HEK293 (cell line): Measurements from ENCODE around the gene TMEM134.

ENCODE experiments used
- CTCF ChIA-PET: fragments of 350-600 bp; formaldehyde crosslinking; extraction: SDS; loops from one replicate; lab custom pipeline; 2021; ENCODE audit warnings: antibody characterized with exemption; lab: Yijun Ruan, JAX
- POLR2A ChIA-PET: fragments of 300-600 bp; formaldehyde crosslinking; extraction: SDS; loops from one replicate; lab custom pipeline; 2020; ENCODE audit warnings: antibody characterized with exemption, inconsistent platforms; lab: Yijun Ruan, JAX
- H3K27ac ChIP-seq: fragments of 200-500 bp; sonication (Bioruptor generic); 2 replicates; pipeline ENCODE4 v1.5.1; 2014; ENCODE audit warnings: low read depth, low read length, control low read depth, inconsistent platforms; ENCODE audit errors: extremely low read depth
- H3K36me3 ChIP-seq, 2 experiments: fragments of 200-500 bp in 1 of 2; sonication (Bioruptor generic) in 1 of 2; 1 replicate in 1 of 2; 2 replicates in 1 of 2; pipeline ENCODE4 v1.5.1; 2014 to 2017; ENCODE audit warnings: inconsistent platforms in 2 of 2, low read length in 2 of 2; ENCODE audit not compliant: control insufficient read depth in 2 of 2, insufficient read depth in 1 of 2
- H3K4me1 ChIP-seq: fragments of 200-500 bp; sonication (Bioruptor generic); 2 replicates; pipeline ENCODE4 v1.5.1; 2014; ENCODE audit warnings: mild to moderate bottlenecking, low read length, inconsistent platforms; ENCODE audit not compliant: control insufficient read depth, insufficient read depth
- H3K4me3 ChIP-seq: 2 replicates; pipeline ENCODE4 v1.5.1; 2011; ENCODE audit warnings: low read depth, mild to moderate bottlenecking, control low read depth, low read length, moderate library complexity
- H3K9me3 ChIP-seq: fragments of 200-500 bp; sonication (Bioruptor generic); 2 replicates; pipeline ENCODE4 v1.5.1; 2014; ENCODE audit warnings: low read depth, low read length, inconsistent platforms; ENCODE audit not compliant: control insufficient read depth, insufficient read depth
- BCL11A ChIP-seq: fragments of 450-650 bp; formaldehyde crosslinking; IDR thresholded peaks from 2 replicates; pipeline ENCODE4 v1.5.1; 2016; ENCODE audit warnings: low read depth, missing biosample characterization, missing genetic modification characterization
- GLI4 ChIP-seq: fragments of 450-650 bp; formaldehyde crosslinking; IDR thresholded peaks from 2 replicates; pipeline ENCODE4 v1.5.1; 2016; ENCODE audit warnings: missing biosample characterization, missing genetic modification characterization
- GLIS1 ChIP-seq: fragments of 450-650 bp; formaldehyde crosslinking; IDR thresholded peaks from 2 replicates; pipeline ENCODE4 v1.5.1; 2016; ENCODE audit warnings: missing biosample characterization, missing genetic modification characterization
- INSM2 ChIP-seq: fragments of 450-650 bp; formaldehyde crosslinking; IDR thresholded peaks from 2 replicates; pipeline ENCODE4 v1.5.1; 2016; ENCODE audit warnings: missing biosample characterization, missing genetic modification characterization
- KLF16 ChIP-seq: fragments of 450-650 bp; formaldehyde crosslinking; IDR thresholded peaks from 2 replicates; pipeline ENCODE4 v1.5.1; 2017; ENCODE audit warnings: missing biosample characterization, missing genetic modification characterization
- MZF1 ChIP-seq: fragments of 450-650 bp; formaldehyde crosslinking; IDR thresholded peaks from 2 replicates; pipeline ENCODE4 v1.5.1; 2017; ENCODE audit warnings: missing biosample characterization, missing genetic modification characterization, borderline replicate concordance
- SCRT1 ChIP-seq: fragments of 450-650 bp; formaldehyde crosslinking; IDR thresholded peaks from 2 replicates; pipeline ENCODE4 v1.5.1; 2016; ENCODE audit warnings: missing biosample characterization, missing genetic modification characterization, borderline replicate concordance
- SCRT2 ChIP-seq: fragments of 450-650 bp; formaldehyde crosslinking; IDR thresholded peaks from 2 replicates; pipeline ENCODE4 v1.5.1; 2016; ENCODE audit warnings: missing biosample characterization, missing genetic modification characterization
- SETDB1 ChIP-seq: IDR thresholded peaks from one replicate; pipeline ENCODE4 v1.6.1; 2017; ENCODE audit warnings: mild to moderate bottlenecking, low read length, moderate library complexity, mixed read lengths; ENCODE audit not compliant: insufficient read length
- ZBTB17 ChIP-seq: fragments of 450-650 bp; formaldehyde crosslinking; IDR thresholded peaks from 2 replicates; pipeline ENCODE4 v1.5.1; 2016; ENCODE audit warnings: missing biosample characterization, missing genetic modification characterization
- ZBTB21 ChIP-seq: fragments of 450-650 bp; formaldehyde crosslinking; IDR thresholded peaks from 2 replicates; pipeline ENCODE4 v1.5.1; 2017; ENCODE audit warnings: missing biosample characterization, missing genetic modification characterization
- ZBTB7A ChIP-seq: fragments of 450-650 bp; formaldehyde crosslinking; IDR thresholded peaks from 2 replicates; pipeline ENCODE4 v1.5.1; 2016; ENCODE audit warnings: low read depth, missing biosample characterization, missing genetic modification characterization
- ZBTB8A ChIP-seq: fragments of 450-650 bp; formaldehyde crosslinking; IDR thresholded peaks from 2 replicates; pipeline ENCODE4 v1.5.1; 2016; ENCODE audit warnings: missing biosample characterization, missing genetic modification characterization
- ZNF10 ChIP-seq: fragments of 450-650 bp; formaldehyde crosslinking; IDR thresholded peaks from 2 replicates; pipeline ENCODE4 v1.5.1; 2017; ENCODE audit warnings: missing biosample characterization, missing genetic modification characterization
- ZNF19 ChIP-seq: fragments of 450-650 bp; formaldehyde crosslinking; IDR thresholded peaks from 2 replicates; pipeline ENCODE4; 2016; ENCODE audit warnings: missing biosample characterization, missing genetic modification characterization, low read depth
- ZNF239 ChIP-seq: fragments of 450-650 bp; formaldehyde crosslinking; IDR thresholded peaks from 2 replicates; pipeline ENCODE4 v1.5.1; 2016; ENCODE audit warnings: missing biosample characterization, missing genetic modification characterization
- ZNF391 ChIP-seq: fragments of 450-650 bp; formaldehyde crosslinking; IDR thresholded peaks from 2 replicates; pipeline ENCODE4 v1.5.1; 2016; ENCODE audit warnings: low read depth, missing biosample characterization, missing genetic modification characterization, borderline replicate concordance
- ZNF529 ChIP-seq: fragments of 450-650 bp; formaldehyde crosslinking; IDR thresholded peaks from 2 replicates; pipeline ENCODE4 v1.5.1; 2017; ENCODE audit warnings: missing genetic modification characterization, missing biosample characterization; ENCODE audit not compliant: insufficient replicate concordance
- ZNF549 ChIP-seq: fragments of 450-650 bp; IDR thresholded peaks from 2 replicates; pipeline ENCODE4 v1.5.1; 2018; ENCODE audit warnings: missing biosample characterization, missing genetic modification characterization, mild to moderate bottlenecking, inconsistent platforms, moderate library complexity
- ZNF623 ChIP-seq: fragments of 450-650 bp; formaldehyde crosslinking; IDR thresholded peaks from 2 replicates; pipeline ENCODE4 v1.5.1; 2016; ENCODE audit warnings: missing biosample characterization, missing genetic modification characterization
- ZNF776 ChIP-seq: fragments of 450-650 bp; formaldehyde crosslinking; IDR thresholded peaks from 2 replicates; pipeline ENCODE4 v1.5.0; 2017; ENCODE audit warnings: missing biosample characterization, missing genetic modification characterization, borderline replicate concordance
- ZNF785 ChIP-seq: fragments of 450-650 bp; formaldehyde crosslinking; IDR thresholded peaks from 2 replicates; pipeline ENCODE4 v1.5.1; 2016; ENCODE audit warnings: missing biosample characterization, missing genetic modification characterization
- ZXDB ChIP-seq: fragments of 450-650 bp; formaldehyde crosslinking; IDR thresholded peaks from 2 replicates; pipeline ENCODE4 v1.5.1; 2016; ENCODE audit warnings: missing biosample characterization, missing genetic modification characterization
- TF ChIP-seq, protein P1 (sequence below): fragments of 450-650 bp; formaldehyde crosslinking; IDR thresholded peaks from 2 replicates; pipeline ENCODE4 v1.5.1; 2016; ENCODE audit warnings: missing biosample characterization, missing genetic modification characterization
- TF ChIP-seq, protein P2 (sequence below): fragments of 450-650 bp; formaldehyde crosslinking; IDR thresholded peaks from 2 replicates; pipeline ENCODE4 v1.5.1; 2016; ENCODE audit warnings: missing biosample characterization, missing genetic modification characterization
- TF ChIP-seq, protein P3 (sequence below): fragments of 450-650 bp; formaldehyde crosslinking; IDR thresholded peaks from 2 replicates; pipeline ENCODE4 v1.5.1; 2017; ENCODE audit warnings: missing biosample characterization, mild to moderate bottlenecking, missing genetic modification characterization, moderate library complexity

Gene TMEM134

GRCh38 chr11:67507864-67508485 lies 38.9 kb upstream of the TMEM134 start, which contains the start of gene CDK2AP2 (continued):
- TF ChIP-seq ZBTB7A (peak; percentile 69; the same call in 1 of the 2 replicates), ZNF239 (tag by site-specific recombination) (no peak), ZNF549 (tag by site-specific recombination) (no peak), INSM2 (tag by site-specific recombination) (no peak), ZNF776 (tag by site-specific recombination) (no peak), ZNF529 (tag by site-specific recombination) (no peak), GLIS1 (tag by site-specific recombination) (peak; percentile 10; the same call in 1 of the 2 replicates), ZNF623 (tag by site-specific recombination) (no peak), SETDB1 (no peak), ZBTB8A (tag by site-specific recombination) (peak; percentile 53), ZXDB (tag by site-specific recombination) (peak; percentile 87), ZNF19 (tag by site-specific recombination) (no peak)
- TF ChIP-seq, protein P1, sequence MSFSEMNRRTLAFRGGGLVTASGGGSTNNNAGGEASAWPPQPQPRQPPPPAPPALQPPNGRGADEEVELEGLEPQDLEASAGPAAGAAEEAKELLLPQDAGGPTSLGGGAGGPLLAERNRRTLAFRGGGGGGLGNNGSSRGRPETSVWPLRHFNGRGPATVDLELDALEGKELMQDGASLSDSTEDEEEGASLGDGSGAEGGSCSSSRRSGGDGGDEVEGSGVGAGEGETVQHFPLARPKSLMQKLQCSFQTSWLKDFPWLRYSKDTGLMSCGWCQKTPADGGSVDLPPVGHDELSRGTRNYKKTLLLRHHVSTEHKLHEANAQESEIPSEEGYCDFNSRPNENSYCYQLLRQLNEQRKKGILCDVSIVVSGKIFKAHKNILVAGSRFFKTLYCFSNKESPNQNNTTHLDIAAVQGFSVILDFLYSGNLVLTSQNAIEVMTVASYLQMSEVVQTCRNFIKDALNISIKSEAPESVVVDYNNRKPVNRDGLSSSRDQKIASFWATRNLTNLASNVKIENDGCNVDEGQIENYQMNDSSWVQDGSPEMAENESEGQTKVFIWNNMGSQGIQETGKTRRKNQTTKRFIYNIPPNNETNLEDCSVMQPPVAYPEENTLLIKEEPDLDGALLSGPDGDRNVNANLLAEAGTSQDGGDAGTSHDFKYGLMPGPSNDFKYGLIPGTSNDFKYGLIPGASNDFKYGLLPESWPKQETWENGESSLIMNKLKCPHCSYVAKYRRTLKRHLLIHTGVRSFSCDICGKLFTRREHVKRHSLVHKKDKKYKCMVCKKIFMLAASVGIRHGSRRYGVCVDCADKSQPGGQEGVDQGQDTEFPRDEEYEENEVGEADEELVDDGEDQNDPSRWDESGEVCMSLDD (tag by site-specific recombination), result peak; percentile 89
- TF ChIP-seq, protein P2, sequence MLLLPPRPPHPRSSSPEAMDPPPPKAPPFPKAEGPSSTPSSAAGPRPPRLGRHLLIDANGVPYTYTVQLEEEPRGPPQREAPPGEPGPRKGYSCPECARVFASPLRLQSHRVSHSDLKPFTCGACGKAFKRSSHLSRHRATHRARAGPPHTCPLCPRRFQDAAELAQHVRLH, result peak; percentile 99

- Histone ChIP-seq H3K9me3 (no peaks in the 10 kb centered on the region), H3K27ac (peak overlapping the region; percentile 43; the same call in 1 of the 2 replicates), H3K36me3 (peaks cover 0 to 13% of the 10 kb centered on the region in 2 experiments; a peak in 1 of 3 replicates)
- POLR2A ChIA-PET, result no interaction called here
- TF ChIP-seq BCL11A, result peak; percentile 61; the same call in 1 of the 2 replicates
- TF ChIP-seq GLI4, result 0 out of 2 replicates have a peak, but pooled peaks have one; percentile 22
- TF ChIP-seq, protein P3, sequence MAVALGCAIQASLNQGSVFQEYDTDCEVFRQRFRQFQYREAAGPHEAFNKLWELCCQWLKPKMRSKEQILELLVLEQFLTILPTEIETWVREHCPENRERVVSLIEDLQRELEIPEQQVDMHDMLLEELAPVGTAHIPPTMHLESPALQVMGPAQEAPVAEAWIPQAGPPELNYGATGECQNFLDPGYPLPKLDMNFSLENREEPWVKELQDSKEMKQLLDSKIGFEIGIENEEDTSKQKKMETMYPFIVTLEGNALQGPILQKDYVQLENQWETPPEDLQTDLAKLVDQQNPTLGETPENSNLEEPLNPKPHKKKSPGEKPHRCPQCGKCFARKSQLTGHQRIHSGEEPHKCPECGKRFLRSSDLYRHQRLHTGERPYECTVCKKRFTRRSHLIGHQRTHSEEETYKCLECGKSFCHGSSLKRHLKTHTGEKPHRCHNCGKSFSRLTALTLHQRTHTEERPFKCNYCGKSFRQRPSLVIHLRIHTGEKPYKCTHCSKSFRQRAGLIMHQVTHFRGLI (tag by site-specific recombination), result 0 out of 2 replicates have a peak, but pooled peaks have one; percentile 14
- no peak for TF ChIP-seq ZNF785 (tag by site-specific recombination)
- TF ChIP-seq SCRT1 (tag by site-specific recombination), result 0 out of 2 replicates have a peak, but pooled peaks have one; percentile 14
- TF ChIP-seq KLF16, result 0 out of 2 replicates have a peak, but pooled peaks have one; percentile 37
- 0 out of 2 replicates have a peak, but pooled peaks have one; percentile 23 for TF ChIP-seq ZNF10 (tag by site-specific recombination)
- peak; percentile 50; the same call in 1 of the 2 replicates for TF ChIP-seq ZNF391
- no peak for TF ChIP-seq MZF1 (tag by site-specific recombination)
- no peak for TF ChIP-seq GLIS1 (tag by site-specific recombination)
- 0 out of 2 replicates have a peak, but pooled peaks have one; percentile 31 for TF ChIP-seq ZBTB17 (tag by site-specific recombination)
- peak; percentile 88 for TF ChIP-seq SCRT2 (tag by site-specific recombination)
- no peak for TF ChIP-seq ZBTB21
- TF ChIP-seq, all 188 proteins: peak for 9
- CTCF ChIA-PET, result no interaction called here
- Histone ChIP-seq H3K4me3 (peak overlapping the region; percentile 67), H3K4me1 (no peaks in the 10 kb centered on the region)
Measured at GRCh38 chr11:67507242-67507863, 38.3 kb upstream of the TMEM134 start.
